ENCODE results near the gene SIGLEC11.

Gene SIGLEC11

DNA sequence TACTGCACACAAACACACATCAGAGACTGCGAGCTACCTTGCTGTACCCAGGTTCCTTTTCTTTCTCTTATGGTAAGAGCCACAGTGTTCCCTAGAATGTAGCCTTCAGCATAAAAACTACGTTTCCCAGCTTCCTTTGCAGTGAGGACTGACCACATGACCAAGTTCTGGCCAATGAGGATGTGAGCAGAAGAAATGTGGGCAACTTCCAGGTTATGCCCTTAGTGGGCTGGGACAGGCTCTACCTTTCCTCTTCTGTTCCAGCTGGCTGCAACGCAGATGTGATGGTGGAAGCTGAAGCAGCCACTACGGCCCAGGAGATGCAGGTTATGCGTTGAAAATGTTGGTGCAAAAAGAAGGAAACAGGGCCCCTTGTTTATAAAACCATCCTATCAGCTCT lies 36.7 kb upstream of the SIGLEC11 start:
- TF ChIP-seq POLR2A (IDR thresholded peaks at IDR 0.05; ENCODE audit: low read depth, low read length): no peak
- DNase-seq (ENCODE audit: insufficient read length, low spot score) (peak; percentile 54), FAIRE-seq (no peak)

DNA sequence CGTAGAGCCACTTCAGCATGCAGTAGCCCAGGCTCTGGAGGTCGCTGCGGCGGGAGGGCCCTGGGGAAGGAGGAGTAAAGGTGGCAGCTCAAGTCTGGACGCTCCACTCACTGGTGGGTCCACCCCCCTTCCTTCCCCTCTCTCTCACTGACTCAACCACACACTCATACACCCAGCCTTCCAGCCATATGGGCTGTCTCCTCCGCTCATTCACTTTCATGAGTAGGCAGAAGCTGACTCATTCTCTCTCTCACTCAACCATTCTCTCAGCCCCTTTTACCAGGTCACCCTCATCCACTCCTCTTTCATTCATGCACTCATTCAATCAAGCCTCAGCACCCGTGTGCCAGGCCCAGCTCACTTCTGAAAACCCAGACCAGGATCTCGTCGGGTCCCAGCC lies 27.5 kb upstream of the SIGLEC11 start:
- FAIRE-seq (peak; percentile 30), DNase-seq (ENCODE audit: insufficient read length, low spot score) (peak; percentile 82)
- no peak for TF ChIP-seq POLR2A (IDR thresholded peaks at IDR 0.05; ENCODE audit: low read depth, low read length)

- FAIRE-seq (no peak), DNase-seq (ENCODE audit: insufficient read length, low spot score) (no peak)
- TF ChIP-seq POLR2A (IDR thresholded peaks at IDR 0.05; ENCODE audit: low read depth, low read length): no peak
These were observed 27.0 kb upstream of the SIGLEC11 start for GRCh38 chr19:49988007-49988406.

DNA sequence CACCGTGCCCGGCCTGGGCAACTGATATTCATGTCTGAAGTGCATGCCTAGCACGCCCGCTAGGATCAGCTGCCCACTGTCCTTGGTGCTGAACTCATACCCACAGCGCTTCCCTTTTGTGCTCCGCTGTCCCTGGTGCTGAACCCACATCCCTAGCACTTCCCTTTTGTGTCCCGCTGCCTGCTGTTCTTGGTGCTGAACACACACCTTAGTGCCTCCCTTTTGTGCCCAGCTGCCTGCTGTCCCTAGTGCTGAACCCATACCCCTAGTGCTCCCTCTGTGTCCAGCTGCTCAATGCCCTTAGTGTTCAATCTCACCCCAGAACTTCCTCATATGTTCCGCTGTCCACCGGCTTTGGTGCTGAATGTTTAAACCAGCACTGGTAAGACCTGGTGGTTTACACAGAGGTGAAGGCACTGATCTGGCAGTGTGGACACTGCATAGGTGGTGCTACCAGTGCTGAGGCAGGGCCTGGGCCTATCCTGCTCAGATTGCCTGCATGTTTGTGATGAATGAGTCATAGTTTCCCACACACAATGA lies 26.3 kb upstream of the SIGLEC11 start:
- no peak for FAIRE-seq
- DNase-seq (ENCODE audit: insufficient read length, low spot score): peak; percentile 46

DNA sequence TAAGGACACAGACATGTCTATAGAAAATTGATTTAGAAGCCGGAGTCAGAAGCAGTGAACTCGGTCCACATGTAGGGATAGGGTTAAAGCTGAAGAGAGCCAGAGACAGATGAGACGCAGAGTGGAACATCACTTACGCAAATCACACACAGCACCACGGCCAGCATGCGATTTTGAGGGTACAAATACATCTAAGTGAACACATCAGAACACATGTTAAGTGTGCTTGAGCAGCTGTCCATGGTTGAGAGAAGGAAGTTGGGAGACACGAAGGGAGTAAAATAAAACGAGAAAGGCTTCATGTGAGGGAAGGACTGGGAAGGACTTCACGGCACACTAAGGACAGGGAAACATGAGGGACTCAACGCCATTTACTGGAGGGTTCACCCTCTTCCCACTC lies 25.4 kb upstream of the SIGLEC11 start:
- TF ChIP-seq POLR2A (IDR thresholded peaks at IDR 0.05; ENCODE audit: low read depth, low read length): no peak
- DNase-seq (ENCODE audit: insufficient read length, low spot score) (no peak), FAIRE-seq (no peak)

More for the DNA sequence above, 26.3 kb upstream of the SIGLEC11 start:
- no peak for TF ChIP-seq POLR2A (IDR thresholded peaks at IDR 0.05; ENCODE audit: low read depth, low read length)

DNA sequence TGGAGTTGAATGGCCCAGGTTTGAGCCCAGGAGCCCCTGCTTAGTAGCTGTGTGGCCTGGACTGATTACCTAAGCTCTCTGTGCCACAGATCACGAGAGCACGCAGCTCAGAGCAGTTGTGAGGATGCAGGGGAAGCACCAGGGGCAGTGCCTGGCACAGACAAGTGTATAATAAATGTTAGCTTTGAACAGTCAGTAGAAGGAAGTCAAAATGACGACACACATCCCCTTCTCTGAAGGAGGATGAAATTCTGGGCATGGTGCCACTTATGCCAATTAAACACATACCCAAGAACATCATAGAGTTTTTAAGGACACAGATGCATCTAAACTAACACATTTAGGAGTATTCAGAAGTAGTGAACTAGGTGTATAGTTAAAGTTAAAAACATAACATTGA lies 24.9 kb upstream of the SIGLEC11 start:
- no peak for FAIRE-seq
- TF ChIP-seq POLR2A (IDR thresholded peaks at IDR 0.05; ENCODE audit: low read depth, low read length): no peak

DNA sequence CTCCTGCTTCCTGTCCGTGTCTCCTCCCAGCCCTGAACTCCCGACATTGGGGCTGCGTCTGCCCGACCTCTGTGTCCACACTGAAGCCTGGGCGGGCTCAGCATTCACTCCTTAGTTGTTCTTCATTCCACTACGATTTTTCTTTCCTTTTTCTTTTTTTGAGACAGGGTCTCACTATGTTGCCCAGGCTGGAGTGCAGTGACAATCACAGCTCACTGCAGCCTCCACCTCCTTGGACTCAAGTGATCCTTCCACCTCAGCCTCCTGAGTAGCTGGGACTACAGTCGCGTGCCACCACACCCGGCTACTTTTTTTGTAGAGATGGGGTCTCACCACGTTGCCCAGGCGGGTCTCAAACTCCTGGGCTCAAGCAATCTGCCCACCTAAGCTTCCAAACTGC lies 23.5 kb upstream of the SIGLEC11 start:
- no peak for TF ChIP-seq POLR2A (IDR thresholded peaks at IDR 0.05; ENCODE audit: low read depth, low read length)
- no peak for DNase-seq (ENCODE audit: insufficient read length, low spot score)
- FAIRE-seq: no peak

More for the DNA sequence above, 24.9 kb upstream of the SIGLEC11 start:
- no peak for DNase-seq (ENCODE audit: insufficient read length, low spot score)

DNA sequence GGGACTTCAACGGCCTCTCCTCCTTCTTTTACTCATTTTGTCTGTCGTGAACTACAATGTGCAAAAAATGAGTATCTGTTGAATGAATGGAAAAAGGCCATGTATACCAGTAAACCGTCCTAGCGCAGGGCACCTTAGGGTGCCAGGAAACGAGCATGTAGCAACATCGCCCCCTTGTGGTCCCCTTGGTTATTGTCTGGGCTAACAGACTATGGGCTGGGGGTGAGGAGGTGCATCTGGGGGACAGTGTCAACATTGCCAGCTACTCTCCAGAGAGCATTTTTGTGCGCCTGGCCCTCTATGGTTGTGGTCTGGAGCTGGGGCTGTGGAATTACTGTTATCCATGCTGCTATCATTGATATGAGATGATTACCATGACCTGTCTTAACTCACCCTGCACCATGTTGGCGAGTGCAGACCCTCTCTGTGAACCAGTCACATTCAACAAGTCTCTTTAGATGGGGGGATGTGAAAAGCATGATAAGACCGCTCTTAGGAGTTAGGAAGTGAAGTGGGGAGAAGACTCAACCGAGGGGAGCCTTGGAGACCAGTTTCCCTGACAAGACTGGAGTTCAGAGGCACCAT lies 22.8 kb upstream of the SIGLEC11 start:
- no peak for TF ChIP-seq POLR2A (IDR thresholded peaks at IDR 0.05; ENCODE audit: low read depth, low read length)
- DNase-seq (ENCODE audit: insufficient read length, low spot score): peak; percentile 61
- no peak for FAIRE-seq

- FAIRE-seq (no peak), DNase-seq (ENCODE audit: insufficient read length, low spot score) (no peak)
- TF ChIP-seq POLR2A (IDR thresholded peaks at IDR 0.05; ENCODE audit: low read depth, low read length): no peak
These were observed 20.9 kb upstream of the SIGLEC11 start for GRCh38 chr19:49981603-49982593.

DNA sequence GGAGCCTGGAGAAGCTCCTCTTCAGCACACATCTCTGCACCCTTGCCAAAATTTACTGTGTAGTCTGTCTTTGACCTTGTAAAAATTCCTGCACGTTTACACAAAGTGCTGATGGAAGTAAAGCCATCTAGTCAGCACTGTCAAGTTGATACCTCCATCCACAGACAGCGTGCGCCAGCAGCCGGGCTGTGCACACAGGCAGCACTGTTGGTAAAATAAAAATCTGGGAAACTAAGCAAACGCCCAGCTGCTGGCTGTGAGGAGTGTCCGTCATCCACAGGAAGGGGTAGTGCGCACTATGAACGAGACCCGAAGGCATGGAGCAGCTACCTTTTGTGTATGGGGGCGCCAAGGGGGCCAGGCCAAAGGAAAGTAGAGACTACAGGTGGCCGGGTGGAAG lies 17.4 kb upstream of the SIGLEC11 start:
- DNase-seq (ENCODE audit: insufficient read length, low spot score) (no peak), FAIRE-seq (no peak)
- no peak for TF ChIP-seq POLR2A (IDR thresholded peaks at IDR 0.05; ENCODE audit: low read depth, low read length)

- DNase-seq (ENCODE audit: insufficient read length, low spot score) (no peak), FAIRE-seq (no peak)
- no peak for TF ChIP-seq POLR2A (IDR thresholded peaks at IDR 0.05; ENCODE audit: low read depth, low read length)
These were observed 16.9 kb upstream of the SIGLEC11 start for GRCh38 chr19:49977881-49978280.

DNA sequence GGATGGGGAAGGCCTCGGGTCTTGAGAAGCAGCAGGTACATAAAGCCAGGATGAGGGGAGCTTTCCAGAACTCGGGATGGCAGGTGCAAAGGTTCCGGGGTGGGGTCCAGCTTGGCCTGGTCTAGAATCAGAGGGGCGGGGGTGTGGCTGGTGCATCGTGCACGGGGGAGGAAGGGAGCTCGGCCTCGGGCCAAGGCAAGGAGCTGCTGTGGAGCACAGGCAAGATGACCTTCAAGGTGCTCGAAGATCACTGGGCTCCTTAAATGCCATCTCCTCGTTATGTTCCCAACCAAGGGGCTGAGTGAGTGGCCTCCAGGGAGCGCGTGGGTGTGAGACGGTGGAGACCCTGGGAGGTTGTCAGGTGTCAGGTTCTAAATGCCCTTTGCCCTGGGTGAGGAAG lies 16.1 kb upstream of the SIGLEC11 start:
- FAIRE-seq (no peak), DNase-seq (ENCODE audit: insufficient read length, low spot score) (no peak)
- no peak for TF ChIP-seq POLR2A (IDR thresholded peaks at IDR 0.05; ENCODE audit: low read depth, low read length)

DNA sequence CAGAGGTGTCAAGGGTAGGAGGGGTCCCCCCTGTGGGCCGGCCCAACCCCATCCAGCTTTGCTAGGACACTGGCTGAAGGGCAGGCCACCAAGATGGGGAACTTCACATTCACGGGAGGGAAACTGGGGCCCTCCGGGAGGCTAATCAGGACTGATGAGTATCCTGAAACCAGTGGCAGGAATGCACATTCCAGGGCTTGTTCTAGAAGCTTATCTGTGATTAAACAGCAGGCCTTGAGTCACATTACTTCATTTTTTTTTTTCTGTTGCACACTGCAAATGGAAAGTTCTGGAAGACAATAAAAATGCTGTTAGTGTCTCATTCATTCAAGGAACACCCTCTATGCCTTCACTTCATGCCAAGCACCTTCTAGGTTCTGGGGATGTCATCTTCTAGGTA lies 15.5 kb upstream of the SIGLEC11 start:
- no peak for TF ChIP-seq POLR2A (IDR thresholded peaks at IDR 0.05; ENCODE audit: low read depth, low read length)
- no peak for FAIRE-seq

GRCh38 chr19:49975051-49975450 lies 14.1 kb upstream of the SIGLEC11 start:
- no peak for FAIRE-seq
- TF ChIP-seq POLR2A (IDR thresholded peaks at IDR 0.05; ENCODE audit: low read depth, low read length): no peak
- DNase-seq (ENCODE audit: insufficient read length, low spot score): no peak

More for the DNA sequence above, 15.5 kb upstream of the SIGLEC11 start:
- DNase-seq (ENCODE audit: insufficient read length, low spot score): no peak
